T-cell (primary cell): ENCODE results near the gene OSBPL1A. TPM values are rescaled to one million over a fixed set of nuclear protein-coding genes. Genes with fewer than 3 reads are reported as not detected.

Experiments
- ATAC-seq, 4 experiments: fragments of 200-7000 bp in 3 of 4; fragments of 150-1000 bp in 1 of 4; cut with Tn5 transposase; replicated peaks in 1 of 4; 1 replicate in 3 of 4; 2 replicates in 1 of 4; pipeline ENCODE4 v1.10.0; 2021; ENCODE audit warnings: moderate library complexity in 3 of 4, mild to moderate bottlenecking in 2 of 4, moderate number of reproducible peaks in 1 of 4
- CTCF ChIA-PET, 2 donors: fragments of 300-600 bp; sonication (Branson Sonifier 250); formaldehyde crosslinking; loops; one replicate each; lab custom pipeline; 2022; ENCODE audit warnings: antibody characterized with exemption in 2 of 2; lab: Charles Lee
- POLR2A ChIA-PET, 2 donors: fragments of 300-600 bp; sonication (Branson Sonifier 250); formaldehyde crosslinking; loops; one replicate each; lab custom pipeline; 2022; ENCODE audit warnings: antibody characterized with exemption in 2 of 2; lab: Charles Lee
- DNase-seq, 35 experiments: peaks; one replicate each; pipeline versions ENCODE4 v3.0.0 to v3.0.0-alpha.2; 2013 to 2023
- H3K27ac ChIP-seq: one replicate; pipeline ENCODE4 v1.5.1; 2013; ENCODE audit warnings: low read length
- H3K27me3 ChIP-seq, 2 experiments: replicated peaks in 1 of 2; 1 replicate in 1 of 2; 2 replicates in 1 of 2; pipeline versions ENCODE4 v1.6.1 to v1.7.0; 2013; ENCODE audit warnings: low read length in 1 of 2, mixed read lengths in 1 of 2; ENCODE audit not compliant: control insufficient read depth in 2 of 2, insufficient read depth in 2 of 2; ENCODE audit errors: extremely low read depth in 1 of 2
- H3K36me3 ChIP-seq, 2 donors: 1 replicate in 1 of 2; 2 replicates in 1 of 2; pipeline versions ENCODE4 v1.6.1 to v1.7.0; 2013; ENCODE audit warnings: low read length in 1 of 2; ENCODE audit not compliant: control insufficient read depth in 2 of 2, insufficient read depth in 1 of 2; ENCODE audit errors: extremely low read depth in 1 of 2
- H3K4me1 ChIP-seq, 2 experiments: 1 replicate in 1 of 2; 2 replicates in 1 of 2; pipeline versions ENCODE4 v1.6.1 to v1.7.0; 2013; ENCODE audit warnings: low read length in 2 of 2, mixed read lengths in 1 of 2; ENCODE audit not compliant: insufficient read depth in 2 of 2, control insufficient read depth in 1 of 2; ENCODE audit errors: extremely low read depth in 1 of 2
- H3K4me3 ChIP-seq, 2 donors: 1 replicate in 1 of 2; 2 replicates in 1 of 2; pipeline versions ENCODE4 v1.5.1 to v1.7.0; 2013; ENCODE audit warnings: mild to moderate bottlenecking in 2 of 2, low read length in 1 of 2, moderate library complexity in 1 of 2; ENCODE audit not compliant: control insufficient read depth in 1 of 2; ENCODE audit errors: extremely low read depth in 1 of 2
- H3K9me3 ChIP-seq: 2 replicates; pipeline ENCODE4 v1.7.0; 2013
- H3K27ac Mint-ChIP-seq, 2 donors: one replicate each; pipeline ENCODE4 v1.8.0; 2020 to 2021; ENCODE audit warnings: mild to moderate bottlenecking in 2 of 2, mixed read lengths in 2 of 2
- H3K27me3 Mint-ChIP-seq, 2 donors: one replicate each; pipeline ENCODE4 v1.8.0; 2021 to 2022; ENCODE audit warnings: mixed read lengths in 2 of 2
- H3K36me3 Mint-ChIP-seq: one replicate; pipeline ENCODE4 v1.8.0; 2021; ENCODE audit warnings: mixed read lengths
- H3K4me1 Mint-ChIP-seq, 3 donors: one replicate each; pipeline ENCODE4 v1.8.0; 2020 to 2022; ENCODE audit warnings: mixed read lengths in 3 of 3, mild to moderate bottlenecking in 1 of 3
- H3K4me3 Mint-ChIP-seq, 3 donors: one replicate each; pipeline ENCODE4 v1.8.0; 2020 to 2022; ENCODE audit warnings: mild to moderate bottlenecking in 3 of 3, mixed read lengths in 3 of 3, moderate library complexity in 3 of 3
- H3K9me3 Mint-ChIP-seq, 3 donors: one replicate each; pipeline ENCODE4 v1.8.0; 2020 to 2022; ENCODE audit warnings: mixed read lengths in 3 of 3
- WGBS: methylation state at CpG from one replicate; pipeline ENCODE4 v1.1.5; 2013; ENCODE audit warnings: missing lambda C conversion rate; ENCODE audit not compliant: insufficient coverage; 5-methylcytosine and 5-hydroxymethylcytosine counted together
- total RNA-seq, 35 experiments: library from RNA in 6 of 35; stranded (reverse) in 6 of 35; fragments of 120-200 nt in 1 of 35; gene quantifications; one replicate each; pipeline versions ENCODE4 v1.2.1 to v1.2.4 and lab custom pipeline; 2013 to 2026

Gene OSBPL1A
- total RNA-seq, 5 donors from 2014 or later (not counting 1 experiment from before 2014, with no cell fraction given) = 3.3 to 6.4 (median 4.0) TPM

DNA sequence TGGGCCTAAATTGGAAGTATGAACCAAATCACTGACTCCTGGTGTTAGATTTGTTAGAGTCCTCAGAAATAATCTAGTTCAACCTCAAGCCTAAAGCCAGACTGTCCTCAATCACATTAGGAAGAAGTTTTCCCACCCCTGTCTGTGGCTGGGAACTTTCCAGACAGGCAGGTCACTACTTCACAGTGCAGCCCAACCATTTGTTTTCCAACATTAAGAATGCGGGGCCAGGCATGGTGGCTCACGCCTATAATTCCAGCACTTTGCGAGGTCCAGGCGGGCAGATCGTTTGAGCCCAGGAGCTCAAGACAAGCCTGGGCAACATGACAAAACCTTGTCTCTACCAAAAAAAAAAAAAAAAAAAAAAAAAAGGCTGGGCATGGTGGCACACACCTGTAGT is 5.5 kb upstream of the OSBPL1A start:
- Histone ChIP-seq H3K27ac (no peak overlapping the region), H3K4me1 (peaks cover 0 to 6% of the 10 kb centered on the region in 2 experiments), H3K4me3 (no peak overlapping the region), H3K27me3 (peaks cover 0 to 22% of the 10 kb centered on the region in 2 experiments), H3K36me3 (no peaks in the 10 kb centered on the region), H3K9me3 (no peaks in the 10 kb centered on the region)
- no peak for DNase-seq
- Mint-ChIP-seq H3K4me1 (peaks cover 4% of the 10 kb centered on the region in 3 donors), H3K36me3 (no peaks in the 10 kb centered on the region), H3K4me3 (no peak overlapping the region), H3K27me3 (peaks cover 27 to 30% of the 10 kb centered on the region in 2 donors), H3K27ac (no peak overlapping the region), H3K9me3 (no peaks in the 10 kb centered on the region)
- ChIA-PET CTCF (no interaction called here), POLR2A (interaction anchor here in 1 of 2 donors (0.7 kb wide), 1 partner anchor 1379 kb away, joined by 6 read pairs; no protein-coding TSS in a partner anchor)
- WGBS = 92% methylated on average over 3 of the region's 5 CpGs
- ATAC-seq = no peak

DNA sequence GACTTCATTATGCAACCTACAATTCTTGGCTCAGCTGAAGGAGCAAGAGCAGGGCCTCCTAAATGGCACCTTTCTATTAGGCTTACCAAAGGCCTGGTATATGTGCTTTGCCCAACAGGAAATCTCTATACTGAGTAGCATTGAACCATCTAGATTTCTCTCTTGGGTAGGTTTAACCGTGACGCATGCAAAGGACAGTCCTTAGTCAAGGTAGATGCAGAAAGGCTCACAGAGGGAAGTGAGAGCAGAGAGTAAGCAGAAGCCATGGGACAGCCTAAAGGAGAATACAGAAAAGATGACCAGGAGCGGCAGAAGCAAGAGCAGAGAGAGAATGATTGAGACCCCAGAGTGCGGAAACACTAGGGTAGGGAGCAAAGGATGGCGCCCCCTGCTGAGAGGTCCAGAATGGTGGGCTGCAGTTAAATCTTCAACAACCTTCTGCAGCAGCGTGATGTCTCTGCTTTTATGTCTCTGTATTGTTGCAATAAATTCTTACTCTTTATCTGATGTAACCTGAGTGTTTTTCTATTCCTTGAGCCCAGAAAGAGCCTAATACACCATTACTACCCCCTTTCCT is 4.7 kb upstream of the OSBPL1A start:
- Mint-ChIP-seq H3K36me3 (no peaks in the 10 kb centered on the region), H3K27ac (no peak overlapping the region), H3K27me3 (peaks cover 21 to 24% of the 10 kb centered on the region in 2 donors), H3K9me3 (no peaks in the 10 kb centered on the region), H3K4me3 (no peak overlapping the region), H3K4me1 (peaks cover 7% of the 10 kb centered on the region in 3 donors)
- CTCF ChIA-PET = no interaction called here
- H3K27me3 ChIP-seq = peaks cover 0 to 22% of the 10 kb centered on the region in 2 experiments
- no peaks in the 10 kb centered on the region for H3K9me3 ChIP-seq
- H3K27ac ChIP-seq = no peak overlapping the region
- 100% methylated on average over 3 of the region's 6 CpGs for WGBS
- H3K36me3 ChIP-seq = no peaks in the 10 kb centered on the region
- no peak overlapping the region for H3K4me3 ChIP-seq
- peaks cover under 1 to 9% of the 10 kb centered on the region in 2 experiments for H3K4me1 ChIP-seq
- DNase-seq (peak in 1 of 35 experiments; percentile 18), ATAC-seq (no peak)
- POLR2A ChIA-PET = no interaction called here

DNA sequence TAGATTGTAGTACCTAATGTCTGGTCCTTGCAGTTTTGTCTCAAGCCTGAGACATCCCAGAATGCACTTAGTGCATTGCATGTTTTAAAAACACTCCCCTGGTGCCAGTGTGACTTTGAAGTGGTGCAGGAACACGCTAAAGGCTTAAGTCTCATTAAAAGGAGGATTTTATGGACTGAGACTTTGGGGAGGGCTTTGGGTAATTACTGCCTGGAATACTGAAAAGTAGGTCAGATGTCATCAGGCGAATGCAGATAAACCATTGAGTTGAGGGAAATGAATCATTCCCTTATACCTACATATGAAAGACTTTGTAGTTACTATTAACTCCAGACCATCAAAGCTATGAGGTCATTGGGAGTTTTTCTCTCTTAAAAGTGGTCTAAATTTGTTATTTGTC is 3.0 kb upstream of the OSBPL1A start:
- peaks cover 7 to 13% (median 10%) of the 10 kb centered on the region in 3 donors for H3K4me1 Mint-ChIP-seq
- Histone ChIP-seq H3K36me3 (no peaks in the 10 kb centered on the region), H3K4me3 (no peak overlapping the region), H3K4me1 (peaks cover 4 to 12% of the 10 kb centered on the region in 2 experiments), H3K27me3 (peaks cover 0 to 22% of the 10 kb centered on the region in 2 experiments), H3K27ac (no peak overlapping the region), H3K9me3 (no peaks in the 10 kb centered on the region)
- ATAC-seq (no peak), DNase-seq (no peak)
- H3K4me3 Mint-ChIP-seq = no peak overlapping the region
- H3K36me3 Mint-ChIP-seq = no peaks in the 10 kb centered on the region
- no CpG with 5 or more reads among the region's 2 CpGs for WGBS
- peaks cover 7 to 12% of the 10 kb centered on the region in 2 donors for H3K27me3 Mint-ChIP-seq
- H3K9me3 Mint-ChIP-seq = no peaks in the 10 kb centered on the region
- POLR2A ChIA-PET = no interaction called here
- no peak overlapping the region for H3K27ac Mint-ChIP-seq
- CTCF ChIA-PET = no interaction called here

DNA sequence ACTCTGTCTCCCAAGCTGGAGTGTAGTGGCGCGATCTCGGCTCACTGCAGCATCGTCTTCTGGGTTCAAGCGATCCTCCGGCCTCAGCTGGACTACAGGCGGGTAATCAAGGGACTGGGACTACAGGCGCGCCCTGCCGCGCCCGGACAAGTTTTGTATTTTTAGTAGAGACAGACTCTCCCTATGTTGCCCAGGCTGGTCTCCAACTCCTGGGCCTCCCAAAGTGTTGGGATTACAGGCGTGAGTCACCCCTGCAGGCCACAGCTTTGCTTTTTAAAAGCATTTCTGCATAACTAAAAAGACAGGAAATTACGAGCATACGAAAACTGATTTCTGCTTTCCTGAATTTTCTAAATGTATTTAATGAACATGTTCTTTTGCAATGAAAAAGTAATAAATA is 916 bp upstream of the OSBPL1A start:
- ChIA-PET POLR2A (no interaction called here), CTCF (no interaction called here)
- ATAC-seq (no peak), DNase-seq (no peak)
- Mint-ChIP-seq H3K4me3 (peak overlapping the region; percentile 77 to 89 (median 85)), H3K27me3 (peaks cover under 1 to 8% of the 10 kb centered on the region in 2 donors), H3K36me3 (no peaks in the 10 kb centered on the region), H3K4me1 (peaks cover 12 to 23% (median 18%) of the 10 kb centered on the region in 3 donors), H3K9me3 (no peaks in the 10 kb centered on the region), H3K27ac (no peak overlapping the region)
- Histone ChIP-seq H3K27me3 (peaks cover 0 to 22% of the 10 kb centered on the region in 2 experiments), H3K4me3 (no peak overlapping the region), H3K9me3 (no peaks in the 10 kb centered on the region), H3K4me1 (peaks cover 4 to 12% of the 10 kb centered on the region in 2 experiments), H3K27ac (no peak overlapping the region), H3K36me3 (no peaks in the 10 kb centered on the region)
- 97% methylated on average over 13 of the region's 15 CpGs for WGBS

DNA sequence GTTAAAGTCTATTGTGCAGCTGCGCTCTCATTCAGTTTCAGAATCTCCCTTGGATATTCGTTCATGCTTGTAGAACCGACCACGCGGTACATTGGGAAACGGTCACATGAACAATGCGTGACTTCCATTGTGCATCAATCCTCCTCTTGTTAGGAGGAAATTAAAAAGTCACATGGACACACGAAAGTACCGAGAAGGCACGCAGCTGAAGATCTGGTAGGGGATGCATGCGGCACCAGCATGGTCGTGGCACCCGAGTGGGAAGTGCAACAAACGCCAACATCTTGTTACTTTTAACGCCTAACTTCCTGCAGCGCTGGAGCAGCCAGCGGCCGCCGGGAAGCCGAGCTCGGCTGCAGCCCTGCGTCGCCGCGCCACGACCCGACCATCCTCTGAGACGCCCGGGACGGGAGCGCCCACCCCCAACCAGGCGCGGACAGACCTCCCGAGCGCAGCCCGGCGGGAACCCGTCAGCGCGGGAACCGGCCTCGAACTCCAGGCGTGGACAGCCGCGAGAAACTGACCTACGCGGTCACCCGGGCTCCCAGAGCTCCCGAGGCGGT is 412 bp downstream of the OSBPL1A start:
- ATAC-seq (peak; percentile 44 to 54 (median 52)), DNase-seq (peak in 18 of 35 experiments; percentile 0 to 52 (median 4))
- peak overlapping the region in 1 of 2 donors; percentile 12 for H3K27ac Mint-ChIP-seq
- H3K9me3 Mint-ChIP-seq = no peaks in the 10 kb centered on the region
- WGBS = 3% methylated on average over 49 of the region's 50 CpGs
- H3K36me3 Mint-ChIP-seq = no peaks in the 10 kb centered on the region
- Histone ChIP-seq H3K4me3 (peak overlapping the region; percentile 57 to 79), H3K36me3 (no peaks in the 10 kb centered on the region), H3K4me1 (peaks cover 4 to 12% of the 10 kb centered on the region in 2 experiments), H3K27ac (no peak overlapping the region), H3K27me3 (peaks cover 0 to 21% of the 10 kb centered on the region in 2 experiments), H3K9me3 (no peaks in the 10 kb centered on the region)
- H3K27me3 Mint-ChIP-seq = peaks cover 0 to 3% of the 10 kb centered on the region in 2 donors
- CTCF ChIA-PET = no interaction called here
- H3K4me3 Mint-ChIP-seq = peak overlapping the region; percentile 77 to 89 (median 85)
- H3K4me1 Mint-ChIP-seq = peaks cover 12 to 23% (median 18%) of the 10 kb centered on the region in 3 donors
- POLR2A ChIA-PET = interaction anchor here in 1 of 2 donors (0.6 kb wide), 1 partner anchor 152 kb away, joined by 7 read pairs; no protein-coding TSS in a partner anchor

DNA sequence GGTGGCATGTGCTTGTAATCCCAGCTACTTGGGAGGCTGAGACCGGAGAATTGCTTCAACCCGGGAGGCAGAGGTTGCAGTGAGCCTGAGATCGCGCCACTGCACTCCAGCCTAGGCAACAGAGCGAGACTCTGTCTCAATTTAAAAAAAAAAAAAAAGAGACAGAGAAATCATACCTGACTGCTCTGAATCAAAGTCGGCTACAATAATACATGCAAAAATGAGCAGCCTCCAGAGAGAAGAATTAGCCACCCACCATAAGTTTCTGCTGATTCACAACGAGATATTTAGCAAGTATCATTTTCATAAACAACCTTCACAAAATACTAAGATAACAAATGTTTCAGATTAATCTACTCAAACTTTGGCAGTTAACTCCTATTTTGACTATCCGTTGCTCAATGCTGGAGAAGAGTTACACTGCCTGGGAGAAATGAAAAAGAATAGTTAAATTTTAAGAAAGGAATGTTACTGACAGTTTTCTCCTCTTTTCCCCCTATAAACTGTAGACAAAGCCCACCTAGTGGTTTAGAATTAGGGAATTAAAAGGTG is 1.5 kb downstream of the OSBPL1A start:
- Mint-ChIP-seq H3K4me1 (peaks cover 12 to 23% (median 18%) of the 10 kb centered on the region in 3 donors), H3K27me3 (no peaks in the 10 kb centered on the region), H3K36me3 (no peaks in the 10 kb centered on the region), H3K9me3 (no peaks in the 10 kb centered on the region), H3K27ac (no peak overlapping the region), H3K4me3 (no peak overlapping the region)
- Histone ChIP-seq H3K27me3 (peaks cover 0 to 14% of the 10 kb centered on the region in 2 experiments), H3K9me3 (no peaks in the 10 kb centered on the region), H3K4me3 (no peak overlapping the region), H3K36me3 (no peaks in the 10 kb centered on the region), H3K27ac (no peak overlapping the region), H3K4me1 (peaks cover 4 to 12% of the 10 kb centered on the region in 2 experiments)
- DNase-seq (no peak), ATAC-seq (no peak)
- POLR2A ChIA-PET = interaction anchor here in 1 of 2 donors (0.7 kb wide), 1 partner anchor 51 kb away, joined by 7 read pairs; no protein-coding TSS in a partner anchor
- 86% methylated on average over 4 of the region's 8 CpGs for WGBS
- CTCF ChIA-PET = interaction anchor here (0.6 kb wide), 2 partner anchors 265 to 1414 kb away, joined by 4 to 6 read pairs; no protein-coding TSS in a partner anchor
